T-helper 17 cell (primary cell): ENCODE results near the gene TMCC2. TPM values are rescaled to one million over a fixed set of nuclear protein-coding genes. Genes with fewer than 3 reads are reported as not detected.
"Not testable (repeated sequence)": the region's sequence is repeated elsewhere in the genome, so short reads cannot be mapped to it uniquely, and the experiment has no call there.

Source experiments
- ATAC-seq: fragments of 150-1000 bp; cut with Tn5 transposase; 2 replicates; pipeline ENCODE4 v1.10.0; 2021; ENCODE audit warnings: mild to moderate bottlenecking, moderate library complexity
- DNase-seq, 3 donors: peaks; one replicate each; pipeline versions ENCODE4 v3.0.0 to v3.0.0-alpha.2; 2020 to 2021
- H3K9me3 ChIP-seq: one replicate; pipeline ENCODE4 v1.7.0; 2013; ENCODE audit warnings: low read length, mild to moderate bottlenecking; ENCODE audit not compliant: control insufficient read depth, poor library complexity, severe bottlenecking
- H3K27ac Mint-ChIP-seq: one replicate; pipeline ENCODE4 v1.8.0; 2022; ENCODE audit warnings: mild to moderate bottlenecking, moderate library complexity, mixed read lengths
- H3K27me3 Mint-ChIP-seq: one replicate; pipeline ENCODE4 v1.8.0; 2022; ENCODE audit warnings: mixed read lengths
- H3K36me3 Mint-ChIP-seq: one replicate; pipeline ENCODE4 v1.8.0; 2022; ENCODE audit warnings: low read depth, mixed read lengths
- H3K4me1 Mint-ChIP-seq: one replicate; pipeline ENCODE4 v1.8.0; 2022; ENCODE audit warnings: mild to moderate bottlenecking, mixed read lengths
- H3K4me3 Mint-ChIP-seq: one replicate; pipeline ENCODE4 v1.8.0; 2022; ENCODE audit warnings: mild to moderate bottlenecking, moderate library complexity, mixed read lengths
- total RNA-seq, 4 donors: library from RNA in 2 of 4; stranded (reverse) in 2 of 4; gene quantifications; one replicate each; pipeline ENCODE4 v1.2.3 and lab custom pipeline; 2022 to 2026

The TMCC2 gene
- total RNA-seq, 2 donors from 2014 or later: 0.65 to 10.2 TPM

GRCh38 chr1:205274041-205274691, 46.4 kb downstream of the TMCC2 start:
- Mint-ChIP-seq H3K27ac (no peak overlapping the region), H3K36me3 (no peaks in the 10 kb centered on the region), H3K4me3 (no peak overlapping the region), H3K27me3 (no peaks in the 10 kb centered on the region), H3K4me1 (peaks cover 24% of the 10 kb centered on the region)
- H3K9me3 ChIP-seq: no peaks in the 10 kb centered on the region
- ATAC-seq (peak; percentile 4), DNase-seq (no peak)

- Mint-ChIP-seq H3K27me3 (no peaks in the 10 kb centered on the region), H3K36me3 (no peaks in the 10 kb centered on the region), H3K4me3 (no peak overlapping the region), H3K4me1 (peaks cover 27% of the 10 kb centered on the region), H3K27ac (peak overlapping the region; percentile 67)
- H3K9me3 ChIP-seq: no peaks in the 10 kb centered on the region
- ATAC-seq: peak; percentile 69
- DNase-seq: no peak
These were observed 47.4 kb downstream of the TMCC2 start for GRCh38 chr1:205275133-205275532.

GRCh38 chr1:205275916-205276688, 48.4 kb downstream of the TMCC2 start:
- Mint-ChIP-seq H3K27me3 (no peaks in the 10 kb centered on the region), H3K4me3 (no peak overlapping the region), H3K27ac (no peak overlapping the region), H3K36me3 (no peaks in the 10 kb centered on the region), H3K4me1 (peaks cover 31% of the 10 kb centered on the region)
- DNase-seq (no peak), ATAC-seq (no peak)
- no peaks in the 10 kb centered on the region for H3K9me3 ChIP-seq

- H3K4me3 Mint-ChIP-seq: no peak overlapping the region
- H3K27ac Mint-ChIP-seq: no peak overlapping the region
- H3K4me1 Mint-ChIP-seq: peaks cover 31% of the 10 kb centered on the region
These were observed 48.9 kb downstream of the TMCC2 start for GRCh38 chr1:205276689-205277065.

GRCh38 chr1:205279986-205280385, 52.2 kb downstream of the TMCC2 start:
- H3K9me3 ChIP-seq: no peaks in the 10 kb centered on the region
- Mint-ChIP-seq H3K4me1 (peaks cover 50% of the 10 kb centered on the region), H3K27ac (peak overlapping the region; percentile 80), H3K4me3 (no peak overlapping the region), H3K27me3 (no peaks in the 10 kb centered on the region), H3K36me3 (no peaks in the 10 kb centered on the region)
- DNase-seq (no peak), ATAC-seq (no peak)

More at GRCh38 chr1:205276689-205277065, 48.9 kb downstream of the TMCC2 start:
- H3K9me3 ChIP-seq: no peaks in the 10 kb centered on the region
- DNase-seq: no peak
- Mint-ChIP-seq H3K36me3 (no peaks in the 10 kb centered on the region), H3K27me3 (no peaks in the 10 kb centered on the region)
- ATAC-seq: no peak

- ATAC-seq, H3K4me3 Mint-ChIP-seq: not testable (repeated sequence)
These were observed 53.1 kb downstream of the TMCC2 start for GRCh38 chr1:205280666-205281395.

GRCh38 chr1:205283270-205284147, 55.8 kb downstream of the TMCC2 start:
- H3K27ac Mint-ChIP-seq: peak overlapping the region; percentile 99
- DNase-seq: no peak
- ATAC-seq: no peak
- no peaks in the 10 kb centered on the region for H3K9me3 ChIP-seq
- peak overlapping the region; percentile 64 for H3K4me3 Mint-ChIP-seq
- H3K4me1 Mint-ChIP-seq: peaks cover 65% of the 10 kb centered on the region
- H3K27me3 Mint-ChIP-seq: no peaks in the 10 kb centered on the region
- no peaks in the 10 kb centered on the region for H3K36me3 Mint-ChIP-seq

More at GRCh38 chr1:205280666-205281395, 53.1 kb downstream of the TMCC2 start:
- Mint-ChIP-seq H3K27ac (peak overlapping the region; percentile 56), H3K4me1 (peaks cover 51% of the 10 kb centered on the region)
- H3K36me3 Mint-ChIP-seq, H3K9me3 ChIP-seq, H3K27me3 Mint-ChIP-seq, DNase-seq: not testable (repeated sequence)

- no peaks in the 10 kb centered on the region for H3K9me3 ChIP-seq
- no peaks in the 10 kb centered on the region for H3K36me3 Mint-ChIP-seq
These were observed 56.8 kb downstream of the TMCC2 start for GRCh38 chr1:205284420-205285144.

GRCh38 chr1:205285381-205286101, 57.8 kb downstream of the TMCC2 start:
- H3K4me3 Mint-ChIP-seq: peak overlapping the region; percentile 93
- H3K27ac Mint-ChIP-seq: peak overlapping the region; percentile 99
- H3K4me1 Mint-ChIP-seq: peaks cover 64% of the 10 kb centered on the region
- DNase-seq (peak in 2 of 3 donors; percentile 35 to 39), ATAC-seq (peak; percentile 56)
- H3K27me3 Mint-ChIP-seq: no peaks in the 10 kb centered on the region
- H3K9me3 ChIP-seq: no peaks in the 10 kb centered on the region
- H3K36me3 Mint-ChIP-seq: no peaks in the 10 kb centered on the region

More at GRCh38 chr1:205284420-205285144, 56.8 kb downstream of the TMCC2 start:
- peak; percentile 71 for ATAC-seq
- Mint-ChIP-seq H3K4me1 (peaks cover 67% of the 10 kb centered on the region), H3K27me3 (no peaks in the 10 kb centered on the region), H3K4me3 (peak overlapping the region; percentile 93), H3K27ac (peak overlapping the region; percentile 99)
- DNase-seq: peak; percentile 66 to 82 (median 74)

- peak; percentile 36 to 55 (median 51) for DNase-seq
- no peaks in the 10 kb centered on the region for H3K36me3 Mint-ChIP-seq
- H3K9me3 ChIP-seq: no peaks in the 10 kb centered on the region
- H3K27me3 Mint-ChIP-seq: no peaks in the 10 kb centered on the region
- peak; percentile 19 for ATAC-seq
- H3K4me1 Mint-ChIP-seq: peaks cover 65% of the 10 kb centered on the region
- peak overlapping the region; percentile 99 for H3K27ac Mint-ChIP-seq
- H3K4me3 Mint-ChIP-seq: peak overlapping the region; percentile 93
These were observed 58.7 kb downstream of the TMCC2 start for GRCh38 chr1:205286335-205286950.

- Mint-ChIP-seq H3K27ac (peak overlapping the region; percentile 99), H3K27me3 (no peaks in the 10 kb centered on the region), H3K4me1 (peaks cover 70% of the 10 kb centered on the region), H3K36me3 (no peaks in the 10 kb centered on the region), H3K4me3 (peak overlapping the region; percentile 93)
- no peak for DNase-seq
- ATAC-seq: no peak
- H3K9me3 ChIP-seq: no peaks in the 10 kb centered on the region
These were observed 59.3 kb downstream of the TMCC2 start for GRCh38 chr1:205287076-205287475.
